Measurements from ENCODE around the gene EVX2.

Gene EVX2

GRCh38 chr2:176079831-176080539, 3.8 kb downstream of the EVX2 start:
- Histone ChIP-seq H3K27ac (ENCODE audit: low read length) (no peak overlapping the region), H3K79me2 (ENCODE audit: insufficient read depth, low read length) (no peaks in the 10 kb centered on the region), H3K9me3 (ENCODE audit: insufficient read depth, low read length, severe bottlenecking) (no peaks in the 10 kb centered on the region), H4K20me1 (ENCODE audit: insufficient read depth, low read length) (no peaks in the 10 kb centered on the region), H3K9ac (ENCODE audit: low read depth, low read length) (no peak overlapping the region), H3K4me2 (ENCODE audit: insufficient read depth, low read length) (no peak overlapping the region), H3K4me3 (ENCODE audit: low read depth in 1 of 2, low read length in 2 of 2) (no peak overlapping the region), H3K4me1 (ENCODE audit: insufficient read depth, low read length) (no peaks in the 10 kb centered on the region), H2AFZ (ENCODE audit: low read depth, low read length) (no peak overlapping the region), H3K36me3 (ENCODE audit: insufficient read depth, low read length) (no peaks in the 10 kb centered on the region), H3K27me3 (ENCODE audit: insufficient read depth, low read length, poor library complexity) (peaks cover 6% of the 10 kb centered on the region)
- ATAC-seq (ENCODE audit: insufficient read depth, low read depth): no peak
- TF ChIP-seq CTCF (IDR thresholded peaks at IDR 0.05; ENCODE audit: borderline replicate concordance, extremely low read depth, low read length, poor library complexity, severe bottlenecking) (no peak), EZH2 (IDR thresholded peaks at IDR 0.05; ENCODE audit: borderline replicate concordance, low read depth, low read length, severe bottlenecking) (no peak)
- no peak for DNase-seq

DNA sequence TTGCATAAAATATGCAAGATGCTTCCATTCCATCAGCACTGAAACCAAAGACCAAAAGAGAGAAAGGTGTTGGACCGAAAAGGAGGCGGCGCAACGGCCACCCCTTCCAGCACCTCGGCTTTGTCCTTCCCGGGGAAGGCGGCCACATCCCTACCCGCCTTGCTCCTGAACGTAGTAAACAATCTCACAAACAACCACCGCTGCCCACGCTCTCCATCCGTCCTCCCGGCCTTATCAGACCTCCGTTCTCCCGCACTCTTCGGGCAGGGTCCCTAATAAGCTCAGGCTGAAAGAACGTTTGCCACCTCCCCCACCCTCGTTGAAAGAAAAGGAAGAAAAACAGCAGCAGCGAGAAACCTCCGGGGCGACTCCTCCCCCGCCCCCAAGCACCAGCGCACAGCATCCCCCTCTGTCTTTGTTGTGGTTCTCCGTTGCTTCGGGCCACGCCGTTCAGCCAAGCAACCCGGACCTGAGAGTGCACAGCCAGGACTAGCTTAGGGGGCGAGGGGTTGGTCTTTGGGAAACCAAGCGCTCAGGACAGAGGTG, 4.4 kb downstream of the EVX2 start:
- Histone ChIP-seq H3K9me3 (ENCODE audit: insufficient read depth, low read length, severe bottlenecking) (no peaks in the 10 kb centered on the region), H3K9ac (ENCODE audit: low read depth, low read length) (no peak overlapping the region), H3K4me1 (ENCODE audit: insufficient read depth, low read length) (no peaks in the 10 kb centered on the region), H3K79me2 (ENCODE audit: insufficient read depth, low read length) (no peaks in the 10 kb centered on the region), H3K27me3 (ENCODE audit: insufficient read depth, low read length, poor library complexity) (peaks cover 12% of the 10 kb centered on the region), H3K27ac (ENCODE audit: low read length) (no peak overlapping the region), H3K4me3 (ENCODE audit: low read depth in 1 of 2, low read length in 2 of 2) (no peak overlapping the region), H2AFZ (ENCODE audit: low read depth, low read length) (no peak overlapping the region), H3K4me2 (ENCODE audit: insufficient read depth, low read length) (no peak overlapping the region), H4K20me1 (ENCODE audit: insufficient read depth, low read length) (no peaks in the 10 kb centered on the region), H3K36me3 (ENCODE audit: insufficient read depth, low read length) (no peaks in the 10 kb centered on the region)
- no peak for ATAC-seq (ENCODE audit: insufficient read depth, low read depth)
- no peak for DNase-seq
- TF ChIP-seq CTCF (IDR thresholded peaks at IDR 0.05; ENCODE audit: borderline replicate concordance, extremely low read depth, low read length, poor library complexity, severe bottlenecking): no peak
- no peak for TF ChIP-seq EZH2 (IDR thresholded peaks at IDR 0.05; ENCODE audit: borderline replicate concordance, low read depth, low read length, severe bottlenecking)

- Histone ChIP-seq H3K4me1 (ENCODE audit: insufficient read depth, low read length) (no peaks in the 10 kb centered on the region), H3K9ac (ENCODE audit: low read depth, low read length) (no peak overlapping the region), H3K36me3 (ENCODE audit: insufficient read depth, low read length) (no peaks in the 10 kb centered on the region), H3K79me2 (ENCODE audit: insufficient read depth, low read length) (no peaks in the 10 kb centered on the region), H4K20me1 (ENCODE audit: insufficient read depth, low read length) (no peaks in the 10 kb centered on the region), H3K27me3 (ENCODE audit: insufficient read depth, low read length, poor library complexity) (peaks cover 17% of the 10 kb centered on the region), H3K27ac (ENCODE audit: low read length) (no peak overlapping the region), H2AFZ (ENCODE audit: low read depth, low read length) (no peak overlapping the region), H3K4me3 (ENCODE audit: low read depth in 1 of 2, low read length in 2 of 2) (no peak overlapping the region), H3K4me2 (ENCODE audit: insufficient read depth, low read length) (no peak overlapping the region), H3K9me3 (ENCODE audit: insufficient read depth, low read length, severe bottlenecking) (no peaks in the 10 kb centered on the region)
- TF ChIP-seq CTCF (IDR thresholded peaks at IDR 0.05; ENCODE audit: borderline replicate concordance, extremely low read depth, low read length, poor library complexity, severe bottlenecking): no peak
- TF ChIP-seq EZH2 (IDR thresholded peaks at IDR 0.05; ENCODE audit: borderline replicate concordance, low read depth, low read length, severe bottlenecking): no peak
- no peak for DNase-seq
- no peak for ATAC-seq (ENCODE audit: insufficient read depth, low read depth)
Observed at GRCh38 chr2:176078541-176079284, 5.0 kb downstream of the EVX2 start.

Data from DND-41 (cell line).